Esophagus muscularis mucosa (tissue), 4 donors: Measurements from ENCODE around the gene EPOP. TPM values are rescaled to one million over a fixed set of nuclear protein-coding genes. Genes with fewer than 3 reads are reported as not detected.
A peak's percentile ranks its signal among the peaks of the same experiment; 100 is the strongest.

Source experiments
- DNase-seq: peaks from one replicate; pipeline ENCODE4 v3.0.0-alpha.2; 2017; ENCODE audit errors: extremely low spot score
- H3K27ac ChIP-seq, 4 donors: fragments of 200-600 bp; sonication (generic); replicated peaks in 1 of 4; 1 replicate in 3 of 4; 2 replicates in 1 of 4; pipeline ENCODE4 v1.5.1; 2016 to 2019; ENCODE audit warnings: mild to moderate bottlenecking in 1 of 4
- H3K27me3 ChIP-seq, 4 donors: fragments of 200-600 bp; sonication (generic); one replicate each; pipeline versions ENCODE4 v1.5.1 to v1.6.0; 2016 to 2019
- H3K36me3 ChIP-seq, 4 donors: fragments of 200-600 bp; sonication (generic); one replicate each; pipeline ENCODE4 v1.5.1; 2016 to 2019
- H3K4me1 ChIP-seq, 4 donors: fragments of 200-600 bp; sonication (generic); one replicate each; pipeline ENCODE4 v1.5.1; 2016 to 2019
- H3K4me3 ChIP-seq, 4 donors: fragments of 200-600 bp; sonication (generic); 1 replicate in 2 of 4; 2 replicates in 2 of 4; pipeline ENCODE4 v1.5.1; 2016 to 2019; ENCODE audit warnings: mild to moderate bottlenecking in 4 of 4, moderate library complexity in 1 of 4
- H3K9me3 ChIP-seq, 4 donors: fragments of 200-600 bp; sonication (generic); 1 replicate in 3 of 4; 2 replicates in 1 of 4; pipeline ENCODE4 v1.5.1; 2016 to 2019
- EP300 ChIP-seq: sonication (generic); formaldehyde crosslinking; IDR thresholded peaks from one replicate; pipeline ENCODE4 v1.6.1; 2017; ENCODE audit warnings: antibody characterized with exemption
- POLR2A ChIP-seq: fragments of 450-650 bp; IDR thresholded peaks from one replicate; pipeline ENCODE4 v1.6.1; 2017; ENCODE audit warnings: antibody characterized with exemption, moderate library complexity, mild to moderate bottlenecking, low read depth
- POLR2AphosphoS5 ChIP-seq, 2 donors: sonication (generic); formaldehyde crosslinking; IDR thresholded peaks; one replicate each; pipeline ENCODE4 v1.6.1; 2017; ENCODE audit warnings: antibody characterized with exemption in 2 of 2
- WGBS: methylation state at CpG from one replicate; pipeline ENCODE4 v1.1.5; 2018; 5-methylcytosine and 5-hydroxymethylcytosine counted together
- intact Hi-C: fragments of 100-400 bp; cut with DNase I; formaldehyde crosslinking; loops from one replicate; pipeline ENCODE4 v1.15.1; 2023
- total RNA-seq, 4 donors: library from RNA; depleted of rRNA; stranded (reverse); fragments of >200 nt; gene quantifications; one replicate each; pipeline versions ENCODE4 v1.1.0 to v1.2.1, GENCODE V29; 2016
- TF ChIP-seq, protein P1 (sequence below), 3 experiments: fragments of 200-600 bp in 2 of 3; fragments of 450-650 bp in 1 of 3; sonication (generic) in 2 of 3; IDR thresholded peaks; one replicate each; pipeline ENCODE4 v1.5.1; 2017 to 2019; ENCODE audit warnings: antibody characterized with exemption in 3 of 3, mild to moderate bottlenecking in 2 of 3, moderate library complexity in 1 of 3

Gene EPOP
- total RNA-seq, 4 donors from 2014 or later: 0.42 to 7.3 (median 2.7) TPM

DNA sequence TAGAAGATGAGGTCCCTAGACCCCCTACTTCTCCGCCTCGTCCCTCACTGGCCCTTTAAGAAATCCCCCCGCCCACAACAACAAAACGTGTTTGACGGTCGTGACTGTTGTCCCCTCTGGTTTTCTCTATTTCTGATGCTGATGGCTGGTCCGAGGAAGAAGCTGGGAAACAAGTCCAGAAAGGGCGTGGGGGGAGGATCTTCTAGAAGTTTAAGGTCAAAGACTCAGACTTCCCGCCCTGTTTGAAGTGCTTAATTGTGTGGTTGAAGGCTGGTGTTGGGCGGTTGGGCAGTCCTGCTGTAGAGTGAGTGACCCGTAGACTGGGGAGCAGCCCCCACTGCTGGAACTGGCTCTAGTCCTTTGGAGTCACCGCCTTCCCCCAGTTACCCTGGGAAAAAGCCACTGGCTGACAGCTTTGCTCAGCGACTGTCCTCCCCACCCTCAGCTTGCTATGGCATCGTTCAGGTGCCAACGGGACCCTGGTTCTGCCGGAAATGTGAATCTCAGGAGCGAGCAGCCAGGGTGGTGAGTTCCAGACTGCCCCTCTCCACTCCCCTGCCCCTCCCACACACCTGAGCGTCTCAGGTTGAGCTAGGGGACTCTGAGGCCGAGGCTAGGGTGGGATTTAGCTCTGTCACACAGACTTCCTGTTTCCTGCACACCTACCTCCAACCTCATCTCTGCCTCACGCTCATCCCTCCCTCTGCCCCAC is 31.9 kb upstream of the EPOP start:
- no peak for TF ChIP-seq POLR2AphosphoS5 (IDR thresholded peaks at IDR 0.05)
- no peak for TF ChIP-seq EP300
- TF ChIP-seq POLR2A: no peak
- intact Hi-C loops: no loop called here
- Histone ChIP-seq H3K9me3 (no peaks in the 10 kb centered on the region), H3K27me3 (no peaks in the 10 kb centered on the region), H3K4me3 (peak overlapping the region; percentile 67 to 99 (median 90)), H3K27ac (peak overlapping the region; percentile 94 to 98 (median 96)), H3K36me3 (peaks cover 11 to 45% (median 38%) of the 10 kb centered on the region in 4 donors), H3K4me1 (peaks cover 19 to 54% (median 47%) of the 10 kb centered on the region in 4 donors)
- no peak for DNase-seq
- 14% methylated on average over 19 of the region's 20 CpGs for WGBS

GRCh38 chr17:38705803-38706504 is 31.2 kb upstream of the EPOP start:
- peak; percentile 18 to 37 for TF ChIP-seq POLR2AphosphoS5 (IDR thresholded peaks at IDR 0.05)
- TF ChIP-seq POLR2A: no peak
- no peak for TF ChIP-seq EP300
- TF ChIP-seq, protein P1, sequence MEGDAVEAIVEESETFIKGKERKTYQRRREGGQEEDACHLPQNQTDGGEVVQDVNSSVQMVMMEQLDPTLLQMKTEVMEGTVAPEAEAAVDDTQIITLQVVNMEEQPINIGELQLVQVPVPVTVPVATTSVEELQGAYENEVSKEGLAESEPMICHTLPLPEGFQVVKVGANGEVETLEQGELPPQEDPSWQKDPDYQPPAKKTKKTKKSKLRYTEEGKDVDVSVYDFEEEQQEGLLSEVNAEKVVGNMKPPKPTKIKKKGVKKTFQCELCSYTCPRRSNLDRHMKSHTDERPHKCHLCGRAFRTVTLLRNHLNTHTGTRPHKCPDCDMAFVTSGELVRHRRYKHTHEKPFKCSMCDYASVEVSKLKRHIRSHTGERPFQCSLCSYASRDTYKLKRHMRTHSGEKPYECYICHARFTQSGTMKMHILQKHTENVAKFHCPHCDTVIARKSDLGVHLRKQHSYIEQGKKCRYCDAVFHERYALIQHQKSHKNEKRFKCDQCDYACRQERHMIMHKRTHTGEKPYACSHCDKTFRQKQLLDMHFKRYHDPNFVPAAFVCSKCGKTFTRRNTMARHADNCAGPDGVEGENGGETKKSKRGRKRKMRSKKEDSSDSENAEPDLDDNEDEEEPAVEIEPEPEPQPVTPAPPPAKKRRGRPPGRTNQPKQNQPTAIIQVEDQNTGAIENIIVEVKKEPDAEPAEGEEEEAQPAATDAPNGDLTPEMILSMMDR (IDR thresholded peaks at IDR 0.05): no peak
- no peaks in the 10 kb centered on the region for H3K27me3 ChIP-seq
- H3K9me3 ChIP-seq: no peaks in the 10 kb centered on the region
- peaks cover 22 to 59% (median 54%) of the 10 kb centered on the region in 4 donors for H3K4me1 ChIP-seq
- peak overlapping the region; percentile 67 to 99 (median 90) for H3K4me3 ChIP-seq
- 0% methylated on average over 22 of the region's 38 CpGs for WGBS
- intact Hi-C loops: no loop called here
- peak overlapping the region; percentile 94 to 98 (median 96) for H3K27ac ChIP-seq
- H3K36me3 ChIP-seq: peaks cover 7 to 38% (median 31%) of the 10 kb centered on the region in 4 donors
- DNase-seq: no peak

DNA sequence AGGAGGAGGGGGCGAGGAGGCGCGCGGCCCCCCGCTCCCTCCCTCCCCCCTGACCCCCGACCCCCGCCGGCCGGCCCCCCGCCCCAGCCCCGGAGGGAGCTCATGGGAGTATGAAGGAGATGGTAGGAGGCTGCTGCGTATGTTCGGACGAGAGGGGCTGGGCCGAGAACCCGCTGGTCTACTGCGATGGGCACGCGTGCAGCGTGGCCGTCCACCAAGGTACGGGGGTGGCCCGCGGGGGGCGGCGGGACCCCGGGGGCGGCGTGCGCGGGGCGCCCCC is 30.7 kb upstream of the EPOP start:
- Histone ChIP-seq H3K9me3 (no peaks in the 10 kb centered on the region), H3K36me3 (peaks cover 7 to 33% (median 28%) of the 10 kb centered on the region in 4 donors), H3K4me1 (peaks cover 22 to 61% (median 54%) of the 10 kb centered on the region in 4 donors), H3K27ac (peak overlapping the region; percentile 94 to 98 (median 96)), H3K27me3 (no peaks in the 10 kb centered on the region), H3K4me3 (peak overlapping the region; percentile 67 to 99 (median 90))
- 3% methylated on average over 8 of the region's 32 CpGs for WGBS
- no peak for TF ChIP-seq POLR2A
- no peak for TF ChIP-seq EP300
- no peak for TF ChIP-seq POLR2AphosphoS5 (IDR thresholded peaks at IDR 0.05)
- TF ChIP-seq, protein P1 (IDR thresholded peaks at IDR 0.05): no peak
- intact Hi-C loops: no loop called here
- DNase-seq: no peak

DNA sequence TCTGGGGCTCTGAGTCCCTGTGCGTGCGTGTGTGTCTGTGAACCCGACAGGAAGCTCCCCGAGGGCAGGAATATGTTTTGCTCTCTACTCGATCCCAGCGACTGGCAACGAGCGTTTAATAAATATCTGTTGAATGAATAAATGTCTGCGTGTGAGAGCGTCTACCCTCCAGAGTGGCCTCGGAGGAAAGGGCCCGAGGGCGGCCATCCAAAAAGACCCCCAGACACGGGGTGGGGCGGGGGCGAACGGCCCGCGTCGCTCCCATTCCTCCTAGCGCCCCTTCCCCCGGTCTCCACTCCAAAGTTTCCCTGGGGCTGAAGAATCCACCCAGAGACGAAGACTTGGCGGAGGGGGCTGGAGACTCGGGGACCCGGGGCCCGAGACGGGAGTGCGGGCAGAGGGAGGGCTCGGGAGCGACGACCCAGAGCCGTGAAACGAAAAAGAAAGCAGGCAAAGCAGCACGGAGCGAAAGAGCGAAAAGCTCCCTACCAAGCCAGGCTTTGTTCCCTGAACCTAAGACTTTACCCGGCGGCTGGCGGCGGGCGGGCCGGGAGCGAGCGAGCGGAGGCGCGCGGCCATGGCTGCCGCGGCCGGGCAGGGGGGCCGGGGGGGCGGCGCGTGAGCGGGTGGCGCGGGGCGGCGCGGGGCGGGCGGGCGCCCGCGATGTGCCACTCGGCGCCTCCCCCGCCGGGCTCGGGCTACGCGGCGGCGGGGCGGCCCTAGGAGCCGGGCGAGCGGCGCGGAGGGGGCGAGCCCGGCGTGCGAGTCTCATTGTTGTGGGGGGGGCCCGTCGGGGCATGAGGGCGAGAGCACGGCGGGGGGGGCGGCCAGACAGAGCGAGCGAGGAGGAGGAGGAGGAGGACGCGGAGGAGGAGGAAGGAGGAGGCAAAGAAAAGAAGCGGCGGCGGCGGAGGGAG is 30.1 kb upstream of the EPOP start, which contains the start of gene MLLT6:
Gene MLLT6 (plus strand): TSS at position 668 of the 917 bp plus-strand sequence. CDS start 360 bp downstream, outside the sequence.
- DNase-seq: no peak
- peak within 1 kb of the TSS; percentile 67 to 99 (median 90) for H3K4me3 ChIP-seq
- TF ChIP-seq, protein P1 (IDR thresholded peaks at IDR 0.05): no peak
- TF ChIP-seq POLR2AphosphoS5 (IDR thresholded peaks at IDR 0.05) (peak; percentile 46 to 58), EP300 (no peak), POLR2A (peak; percentile 8)
- intact Hi-C loops: loop anchor here (5.0 kb wide), 1 partner anchor 42 kb away; the partner anchor contains the start of gene PCGF2
- under 1% methylated on average over 70 of the region's 100 CpGs for WGBS
- no peaks in the 10 kb centered on the region for H3K27me3 ChIP-seq
- H3K36me3 ChIP-seq: peaks cover 7 to 27% (median 24%) of the 10 kb centered on the region in 4 donors
- H3K27ac ChIP-seq: peak within 1 kb of the TSS; percentile 94 to 98 (median 96)
- H3K4me1 ChIP-seq: peaks cover 22 to 61% (median 54%) of the 10 kb centered on the region in 4 donors
- H3K9me3 ChIP-seq: no peaks in the 10 kb centered on the region
